ENCODE measurements around the gene C1QTNF1. TPM values are rescaled to one million over a fixed set of nuclear protein-coding genes. Genes with fewer than 3 reads are reported as not detected.

C1QTNF1 gene
- total RNA-seq = 10 to 100 TPM; 14.3 to 24.8 TPM

GRCh38 chr17:79023886-79024771, at the start of gene C1QTNF1:
Gene C1QTNF1 (plus strand): TSS chr17:79024169. CDS start chr17:79043969, 19,800 bp downstream.

GRCh38 chr17:78979780-78980623, 44.0 kb upstream of the C1QTNF1 start, which contains the start of gene LGALS3BP:
Gene LGALS3BP (minus strand): TSS chr17:78979923. CDS start chr17:78977191, 2,732 bp downstream.

GRCh38 chr17:79009397-79010303, 14.3 kb upstream of the C1QTNF1 start, which contains the start of gene CANT1:
Gene CANT1 (minus strand): TSS chr17:79009764. CDS start chr17:78997622, 12,142 bp downstream.

GRCh38 chr17:79074649-79075445, 50.9 kb downstream of the C1QTNF1 start, which contains the start of gene ENGASE:
Gene ENGASE (plus strand): TSS chr17:79074824. CDS start chr17:79074945, 121 bp downstream.

Other genes starting within 250 kb of the C1QTNF1 start
- 10 to 100 TPM; 16.5 to 17.0 TPM for gene CYTH1, start 241.9 kb upstream of the C1QTNF1 start, total RNA-seq
- 10 to 100 TPM; 47.6 to 48.5 TPM for gene USP36, start 183.4 kb upstream of the C1QTNF1 start, total RNA-seq
- 1 to 10 TPM; 3.4 to 4.7 TPM for gene CEP295NL, start 121.0 kb upstream of the C1QTNF1 start, total RNA-seq
- 100 to 1,000 TPM; 184 to 188 TPM for gene TIMP2, start 98.8 kb upstream of the C1QTNF1 start, total RNA-seq
- gene LGALS3BP, start 44.2 kb upstream of the C1QTNF1 start, total RNA-seq = 1,000 to 10,000 TPM; 1,265 to 1,597 TPM
- 10 to 100 TPM; 35.8 to 52.0 TPM for gene CANT1, start 14.4 kb upstream of the C1QTNF1 start, total RNA-seq
- gene ENGASE, start 50.7 kb downstream of the C1QTNF1 start, total RNA-seq = 10 to 100 TPM in 1 of 2 donors, 1 to 10 TPM in 1; 8.3 to 11.0 TPM